Endodermal cell (in vitro differentiated cells): ENCODE measurements around the gene NPAS3. TPM values are rescaled to one million over a fixed set of nuclear protein-coding genes. Genes with fewer than 3 reads are reported as not detected.

Source experiments
- DNase-seq: peaks from one replicate; pipeline ENCODE4 v3.0.0-alpha.2; 2017
- H3K27ac ChIP-seq: 2 replicates; pipeline ENCODE4 v1.5.1; 2013; ENCODE audit warnings: mild to moderate bottlenecking, low read depth, low read length, moderate library complexity
- H3K27me3 ChIP-seq: 2 replicates; pipeline ENCODE4 v1.6.1; 2013; ENCODE audit warnings: mild to moderate bottlenecking, low read length, moderate library complexity; ENCODE audit not compliant: insufficient read depth, control insufficient read depth, poor library complexity, severe bottlenecking
- H3K36me3 ChIP-seq: 2 replicates; pipeline ENCODE4 v1.7.0; 2013; ENCODE audit warnings: mild to moderate bottlenecking, low read length, moderate library complexity; ENCODE audit not compliant: control insufficient read depth, insufficient read depth
- H3K4me1 ChIP-seq: one replicate; pipeline ENCODE4 v1.7.0; 2013; ENCODE audit warnings: low read length; ENCODE audit not compliant: control insufficient read depth, insufficient read depth
- H3K4me3 ChIP-seq: 2 replicates; pipeline ENCODE4 v1.5.1; 2013; ENCODE audit warnings: mild to moderate bottlenecking, low read length, moderate library complexity
- H3K9ac ChIP-seq: 2 replicates; pipeline ENCODE4 v1.6.1; 2013; ENCODE audit warnings: mild to moderate bottlenecking, low read length, moderate library complexity; ENCODE audit not compliant: poor library complexity, severe bottlenecking; ENCODE audit errors: extremely low read depth
- H3K9me3 ChIP-seq: 2 replicates; pipeline ENCODE4 v1.6.1; 2013; ENCODE audit warnings: mild to moderate bottlenecking, low read length, moderate library complexity; ENCODE audit not compliant: control insufficient read depth
- H3K27ac Mint-ChIP-seq: 2 replicates; pipeline ENCODE4 v1.8.0; 2020; ENCODE audit warnings: mixed read lengths
- H3K27me3 Mint-ChIP-seq: 2 replicates; pipeline ENCODE4 v1.8.0; 2021; ENCODE audit warnings: mild to moderate bottlenecking, mixed read lengths; ENCODE audit not compliant: insufficient read depth
- H3K36me3 Mint-ChIP-seq: 2 replicates; pipeline ENCODE4 v1.8.0; 2020; ENCODE audit warnings: low read depth, mixed read lengths
- H3K4me1 Mint-ChIP-seq: 2 replicates; pipeline ENCODE4 v1.8.0; 2020; ENCODE audit warnings: mixed read lengths
- H3K4me3 Mint-ChIP-seq: 2 replicates; pipeline ENCODE4 v1.8.0; 2020; ENCODE audit warnings: mild to moderate bottlenecking, moderate library complexity, mixed read lengths
- H3K9me3 Mint-ChIP-seq: 2 replicates; pipeline ENCODE4 v1.8.0; 2020; ENCODE audit warnings: mild to moderate bottlenecking, mixed read lengths
- WGBS, 2 experiments: methylation state at CpG; one replicate each; pipeline versions ENCODE4 v1.1.5 to v1.1.7; 2013; ENCODE audit warnings: missing lambda C conversion rate in 2 of 2, mixed read lengths in 1 of 2; ENCODE audit not compliant: insufficient coverage in 1 of 2, insufficient read length in 1 of 2; 5-methylcytosine and 5-hydroxymethylcytosine counted together
- total RNA-seq, 2 donors: library from RNA; stranded (reverse); fragmentation: NEBNext Ultra II Directional in 1 of 2; extraction: Animal tissue kit (Norgen Biotek cat#: 25700) in 1 of 2; gene quantifications; 2 replicates in 1 of 2; 3 replicates in 1 of 2; pipeline ENCODE4 v1.2.1, GENCODE V29; 2021
- TF ChIP-seq, protein P1 (sequence below): fragments of 200-600 bp; sonication (generic); conservative IDR thresholded peaks from 2 replicates; pipeline ENCODE4 v1.5.0; 2021; ENCODE audit warnings: antibody characterized with exemption, mild to moderate bottlenecking

Gene NPAS3
- total RNA-seq, 2 donors from 2014 or later, result 1.4 to 1.6 TPM

DNA sequence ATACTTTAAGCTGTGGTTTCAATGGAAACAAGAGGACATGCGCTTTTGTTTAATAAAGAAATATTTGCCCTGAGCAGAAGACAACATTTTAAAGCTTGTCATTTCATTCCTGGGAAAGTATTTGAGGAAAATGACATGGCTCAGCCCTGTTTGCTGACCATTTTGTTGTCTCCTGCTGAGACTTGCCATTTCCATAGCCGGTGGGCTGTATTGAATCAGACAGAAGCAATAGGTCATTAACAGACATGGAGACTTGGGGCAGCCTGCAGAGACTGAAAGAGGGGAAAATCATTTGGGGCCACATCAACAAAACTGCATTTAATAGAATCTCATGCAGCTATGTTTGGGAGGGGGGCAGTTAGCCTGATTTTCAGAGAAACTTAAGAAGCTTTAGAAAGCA lies 443.0 kb downstream of the NPAS3 start:
- Histone ChIP-seq H3K4me3 (no peak overlapping the region), H3K27me3 (no peaks in the 10 kb centered on the region), H3K4me1 (no peaks in the 10 kb centered on the region), H3K9me3 (no peaks in the 10 kb centered on the region), H3K9ac (no peak overlapping the region), H3K27ac (peak overlapping the region; percentile 34), H3K36me3 (no peaks in the 10 kb centered on the region)
- TF ChIP-seq, protein P1, sequence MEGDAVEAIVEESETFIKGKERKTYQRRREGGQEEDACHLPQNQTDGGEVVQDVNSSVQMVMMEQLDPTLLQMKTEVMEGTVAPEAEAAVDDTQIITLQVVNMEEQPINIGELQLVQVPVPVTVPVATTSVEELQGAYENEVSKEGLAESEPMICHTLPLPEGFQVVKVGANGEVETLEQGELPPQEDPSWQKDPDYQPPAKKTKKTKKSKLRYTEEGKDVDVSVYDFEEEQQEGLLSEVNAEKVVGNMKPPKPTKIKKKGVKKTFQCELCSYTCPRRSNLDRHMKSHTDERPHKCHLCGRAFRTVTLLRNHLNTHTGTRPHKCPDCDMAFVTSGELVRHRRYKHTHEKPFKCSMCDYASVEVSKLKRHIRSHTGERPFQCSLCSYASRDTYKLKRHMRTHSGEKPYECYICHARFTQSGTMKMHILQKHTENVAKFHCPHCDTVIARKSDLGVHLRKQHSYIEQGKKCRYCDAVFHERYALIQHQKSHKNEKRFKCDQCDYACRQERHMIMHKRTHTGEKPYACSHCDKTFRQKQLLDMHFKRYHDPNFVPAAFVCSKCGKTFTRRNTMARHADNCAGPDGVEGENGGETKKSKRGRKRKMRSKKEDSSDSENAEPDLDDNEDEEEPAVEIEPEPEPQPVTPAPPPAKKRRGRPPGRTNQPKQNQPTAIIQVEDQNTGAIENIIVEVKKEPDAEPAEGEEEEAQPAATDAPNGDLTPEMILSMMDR, result no peak
- Mint-ChIP-seq H3K9me3 (no peaks in the 10 kb centered on the region), H3K36me3 (no peaks in the 10 kb centered on the region), H3K27ac (no peak overlapping the region), H3K4me1 (peaks cover 3% of the 10 kb centered on the region), H3K4me3 (no peak overlapping the region), H3K27me3 (no peaks in the 10 kb centered on the region)
- no peak for DNase-seq
- 48 to 63% methylated on average over 2 of the region's 2 CpGs for WGBS, 2 experiments

DNA sequence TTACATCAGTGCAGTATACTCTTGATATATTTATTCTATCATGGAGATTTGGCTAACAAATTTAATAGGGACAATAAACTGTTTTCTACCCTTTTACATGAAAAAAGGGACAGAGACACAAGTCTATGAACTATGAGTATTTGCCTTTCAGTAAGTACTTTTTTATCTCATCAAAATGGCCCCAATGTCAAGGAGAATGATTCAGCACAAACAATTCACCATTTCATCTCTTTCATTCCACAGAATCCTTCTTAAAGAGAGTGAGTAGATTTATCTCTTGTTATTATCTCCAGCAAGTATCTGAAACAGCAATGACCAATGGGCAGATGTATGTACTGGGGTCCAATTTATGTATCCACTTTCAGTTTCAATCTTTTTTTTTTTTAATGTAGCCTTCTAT lies 447.5 kb downstream of the NPAS3 start:
- no peaks in the 10 kb centered on the region for H3K36me3 Mint-ChIP-seq
- Histone ChIP-seq H3K27ac (no peak overlapping the region), H3K27me3 (no peaks in the 10 kb centered on the region), H3K9me3 (no peaks in the 10 kb centered on the region), H3K9ac (no peak overlapping the region), H3K4me3 (no peak overlapping the region), H3K4me1 (no peaks in the 10 kb centered on the region), H3K36me3 (no peaks in the 10 kb centered on the region)
- peaks cover 3% of the 10 kb centered on the region for H3K4me1 Mint-ChIP-seq
- no peak overlapping the region for H3K27ac Mint-ChIP-seq
- TF ChIP-seq, protein P1, result no peak
- no peak for DNase-seq
- H3K9me3 Mint-ChIP-seq, result no peaks in the 10 kb centered on the region
- no peaks in the 10 kb centered on the region for H3K27me3 Mint-ChIP-seq
- no peak overlapping the region for H3K4me3 Mint-ChIP-seq

GRCh38 chr14:33386781-33387180 lies 448.1 kb downstream of the NPAS3 start:
- no peaks in the 10 kb centered on the region for H3K36me3 ChIP-seq
- no peaks in the 10 kb centered on the region for H3K9me3 ChIP-seq
- H3K4me3 ChIP-seq, result no peak overlapping the region
- H3K4me1 Mint-ChIP-seq, result peaks cover 1% of the 10 kb centered on the region
- no peak for DNase-seq
- H3K27me3 ChIP-seq, result no peaks in the 10 kb centered on the region
- no peaks in the 10 kb centered on the region for H3K4me1 ChIP-seq
- H3K4me3 Mint-ChIP-seq, result no peak overlapping the region
- 92 to 100% methylated on average over 2 to 3 of the region's 3 CpGs for WGBS, 2 experiments
- no peaks in the 10 kb centered on the region for H3K9me3 Mint-ChIP-seq
- no peaks in the 10 kb centered on the region for H3K36me3 Mint-ChIP-seq
- no peak overlapping the region for H3K27ac ChIP-seq
- TF ChIP-seq, protein P1, result no peak
- no peak overlapping the region for H3K27ac Mint-ChIP-seq
- H3K9ac ChIP-seq, result no peak overlapping the region
- H3K27me3 Mint-ChIP-seq, result no peaks in the 10 kb centered on the region
